ENCODE measurements around the gene KCNQ1. TPM values are rescaled to one million over a fixed set of nuclear protein-coding genes. Genes with fewer than 3 reads are reported as not detected.

KCNQ1 gene
- total and polyA plus RNA-seq, 2 donors (not counting 3 experiments of a cell fraction or from before 2014, with no cell fraction given), result 0.07 to 0.09 TPM

- BruUV-seq (replicated peaks), result no TSS peak
- dilution Hi-C loops (cut with MboI; ENCODE audit: extremely low pct_ligation_motif_present, low sequenced_read_pairs), result no loop called here
These were observed 314.7 kb downstream of the KCNQ1 start for GRCh38 chr11:2759228-2760195.

More at GRCh38 chr11:2759228-2760195, 314.7 kb downstream of the KCNQ1 start:
- TF ChIP-seq CTCF (IDR thresholded peaks at IDR 0.05; ENCODE audit: extremely low read depth in 1 of 2, insufficient read depth in 1 of 2, low read depth in 1 of 2, low read length in 2 of 2), result no peak
- TF ChIP-seq MYC (IDR thresholded peaks at IDR 0.05; ENCODE audit: low read depth, low read length), result no peak
- no peak for TF ChIP-seq POLR2AphosphoS5 (IDR thresholded peaks at IDR 0.05; ENCODE audit: insufficient read depth, low read depth, low read length)
- no peak for TF ChIP-seq MAX (IDR thresholded peaks at IDR 0.05; ENCODE audit: insufficient read depth, insufficient read length)
- no peak for TF ChIP-seq FOS (IDR thresholded peaks at IDR 0.05; ENCODE audit: borderline replicate concordance, insufficient read depth, low read length)
- TF ChIP-seq POLR2A (IDR thresholded peaks at IDR 0.05; ENCODE audit: low read depth, low read length), result no peak
- Histone ChIP-seq H3K27ac (ENCODE audit: insufficient read depth, low read depth, low read length) (no peak overlapping the region), H3K79me2 (ENCODE audit: control insufficient read depth, insufficient read depth, low read length) (no peaks in the 10 kb centered on the region), H3K36me3 (ENCODE audit: control insufficient read depth in 2 of 2, extremely low read depth in 1 of 2, insufficient read depth in 2 of 2, low read length in 2 of 2) (no peaks in the 10 kb centered on the region), H3K9me3 (replicated peaks; ENCODE audit: control insufficient read depth, insufficient read depth, low read length) (no peaks in the 10 kb centered on the region), H3K4me3 (replicated peaks in 1 of 3; ENCODE audit: insufficient read depth in 1 of 3, low read depth in 1 of 3, low read length in 3 of 3) (no peak overlapping the region), H3K27me3 (ENCODE audit: control insufficient read depth in 2 of 2, insufficient read depth in 2 of 2, low read length in 2 of 2) (no peaks in the 10 kb centered on the region), H3K4me1 (ENCODE audit: control insufficient read depth, extremely low read depth, insufficient read depth, low read length) (no peaks in the 10 kb centered on the region), H3K9ac (replicated peaks; ENCODE audit: extremely low read depth, insufficient read depth, low read length) (no peak overlapping the region), H3K4me2 (ENCODE audit: insufficient read depth, low read length) (no peak overlapping the region), H4K20me1 (replicated peaks; ENCODE audit: control insufficient read depth, extremely low read depth, insufficient read depth, low read length) (no peaks in the 10 kb centered on the region), H3K9me1 (replicated peaks; ENCODE audit: control insufficient read depth, extremely low read depth, insufficient read depth, low read length) (no peaks in the 10 kb centered on the region), H2AFZ (ENCODE audit: low read depth, low read length) (no peak overlapping the region)
- no peak for FAIRE-seq
- DNase-seq (ENCODE audit: low read depth, low spot score), result no peak
- POLR2A ChIA-PET, result no interaction called here
- CTCF ChIA-PET, result no interaction called here
- intact Hi-C loops (cut with micrococcal nuclease), result no loop called here
